BLaER1 treated with 17β-estradiol and CSF1 and Interleukin-3, amounts not matched to agents 10 nM and 100 nM (cell line): ENCODE measurements around the gene TANGO2.

Experiments used
- H3K27ac ChIP-seq, 11 experiments: shearing (Covaris generic); formaldehyde crosslinking; 2 replicates each; pipeline ENCODE4 v1.8.1; 2022
- H3K27me3 ChIP-seq, 11 experiments: shearing (Covaris generic); formaldehyde crosslinking; 2 replicates each; pipeline ENCODE4 v1.8.1; 2022
- H3K36me3 ChIP-seq, 11 experiments: shearing (Covaris generic); formaldehyde crosslinking; 2 replicates each; pipeline ENCODE4 v1.8.1; 2022
- H3K4me1 ChIP-seq, 10 experiments: shearing (Covaris generic); formaldehyde crosslinking; 2 replicates each; pipeline ENCODE4 v1.8.1; 2022
- H3K4me2 ChIP-seq, 11 experiments: shearing (Covaris generic); formaldehyde crosslinking; 2 replicates each; pipeline ENCODE4 v1.8.1; 2022
- H3K4me3 ChIP-seq, 10 experiments: shearing (Covaris generic); formaldehyde crosslinking; 2 replicates each; pipeline ENCODE4 v1.8.1; 2022
- H3K9ac ChIP-seq, 11 experiments: shearing (Covaris generic); formaldehyde crosslinking; 2 replicates each; pipeline ENCODE4 v1.8.1; 2022
- H3K9me3 ChIP-seq, 11 experiments: shearing (Covaris generic); formaldehyde crosslinking; replicated peaks in 1 of 11; 2 replicates each; pipeline ENCODE4 v1.8.1; 2022
- H4K20me1 ChIP-seq, 11 experiments: shearing (Covaris generic); formaldehyde crosslinking; 2 replicates each; pipeline ENCODE4 v1.8.1; 2022
- Cebpa-rat ChIP-seq, 11 experiments: shearing (Covaris generic); IDR thresholded peaks; 2 replicates each; pipeline ENCODE4 v1.8.1; 2022

The TANGO2 gene

GRCh38 chr22:20055654-20056053 is 34.7 kb downstream of the TANGO2 start:
- no peak for TF ChIP-seq Cebpa-rat (IDR thresholded peaks at IDR 0.05)
- Histone ChIP-seq H3K27ac (peak overlapping the region in 3 of 11 experiments; percentile 23 to 44 (median 37); a peak in 3 of 22 replicates), H3K4me1 (peaks cover 23 to 68% (median 55%) of the 10 kb centered on the region in 10 experiments)

GRCh38 chr22:20056161-20056560 is 35.3 kb downstream of the TANGO2 start:
- Histone ChIP-seq H3K36me3 (peaks cover 18 to 99% (median 83%) of the 10 kb centered on the region in 11 experiments), H3K4me2 (peak overlapping the region in 9 of 11 experiments; percentile 48 to 96 (median 92); a peak in 18 of 22 replicates), H3K9me3 (no peaks in the 10 kb centered on the region), H3K9ac (peak overlapping the region in 5 of 11 experiments; percentile 21 to 51 (median 36); a peak in 8 of 22 replicates), H3K27me3 (no peaks in the 10 kb centered on the region), H3K27ac (peak overlapping the region in 3 of 11 experiments; percentile 23 to 44 (median 37); a peak in 5 of 22 replicates), H3K4me3 (no peak overlapping the region), H4K20me1 (peaks cover 0 to 98% (median 0%) of the 10 kb centered on the region in 11 experiments; a peak in 9 of 22 replicates), H3K4me1 (peaks cover 23 to 68% (median 55%) of the 10 kb centered on the region in 10 experiments)
- TF ChIP-seq Cebpa-rat (IDR thresholded peaks at IDR 0.05), result no peak

More at GRCh38 chr22:20055654-20056053, 34.7 kb downstream of the TANGO2 start:
- Histone ChIP-seq H3K27me3 (no peaks in the 10 kb centered on the region), H3K9ac (peak overlapping the region in 4 of 11 experiments; percentile 21 to 51 (median 30); a peak in 5 of 22 replicates), H3K4me3 (no peak overlapping the region), H4K20me1 (peaks cover 0 to 98% (median 0%) of the 10 kb centered on the region in 11 experiments; a peak in 9 of 22 replicates), H3K4me2 (peak overlapping the region in 9 of 11 experiments; percentile 48 to 96 (median 92); a peak in 18 of 22 replicates), H3K9me3 (no peaks in the 10 kb centered on the region), H3K36me3 (peaks cover 17 to 99% (median 82%) of the 10 kb centered on the region in 11 experiments)

GRCh38 chr22:20056696-20057386 is 35.9 kb downstream of the TANGO2 start:
- TF ChIP-seq Cebpa-rat (IDR thresholded peaks at IDR 0.05), result no peak
- H3K4me2 ChIP-seq, result peak overlapping the region in 9 of 11 experiments; percentile 48 to 96 (median 92); a peak in 16 of 22 replicates
- H4K20me1 ChIP-seq, result peaks cover 0 to 98% (median 0%) of the 10 kb centered on the region in 11 experiments; a peak in 9 of 22 replicates
- H3K4me1 ChIP-seq, result peaks cover 22 to 68% (median 55%) of the 10 kb centered on the region in 10 experiments
- no peak overlapping the region for H3K4me3 ChIP-seq
- peak overlapping the region in 4 of 11 experiments; percentile 19 to 44 (median 30); a peak in 4 of 22 replicates for H3K27ac ChIP-seq
- H3K36me3 ChIP-seq, result peaks cover 25 to 100% (median 83%) of the 10 kb centered on the region in 11 experiments
- H3K27me3 ChIP-seq, result no peaks in the 10 kb centered on the region
- no peaks in the 10 kb centered on the region for H3K9me3 ChIP-seq
- peak overlapping the region in 4 of 11 experiments; percentile 8 to 51 (median 42); a peak in 5 of 22 replicates for H3K9ac ChIP-seq

- no peak for TF ChIP-seq Cebpa-rat (IDR thresholded peaks at IDR 0.05)
- H3K9ac ChIP-seq, result no peak overlapping the region
- peaks cover 34 to 100% (median 84%) of the 10 kb centered on the region in 11 experiments for H3K36me3 ChIP-seq
- 0 out of 22 replicates have a peak overlapping the region, but pooled peaks of 3 of the 11 experiments have one; percentile 9 to 44 (median 19) for H3K27ac ChIP-seq
- no peaks in the 10 kb centered on the region for H3K9me3 ChIP-seq
- H3K4me2 ChIP-seq, result peak overlapping the region in 3 of 11 experiments; percentile 76 to 95 (median 92); a peak in 4 of 22 replicates
- H3K27me3 ChIP-seq, result no peaks in the 10 kb centered on the region
- H4K20me1 ChIP-seq, result peaks cover 0 to 98% (median 0%) of the 10 kb centered on the region in 11 experiments; a peak in 8 of 22 replicates
- H3K4me3 ChIP-seq, result no peak overlapping the region
- H3K4me1 ChIP-seq, result peaks cover 15 to 60% (median 47%) of the 10 kb centered on the region in 10 experiments
These were observed 36.8 kb downstream of the TANGO2 start for GRCh38 chr22:20057596-20058268.

- no peak overlapping the region for H3K4me2 ChIP-seq
- no peak overlapping the region for H3K4me3 ChIP-seq
- H3K27ac ChIP-seq, result no peak overlapping the region
- H3K9ac ChIP-seq, result no peak overlapping the region
- peaks cover under 1 to 51% (median 33%) of the 10 kb centered on the region in 10 experiments; a peak in 19 of 20 replicates for H3K4me1 ChIP-seq
- peaks cover 0 to 97% (median 4%) of the 10 kb centered on the region in 11 experiments; a peak in 6 of 22 replicates for H4K20me1 ChIP-seq
- H3K27me3 ChIP-seq, result no peaks in the 10 kb centered on the region
- H3K9me3 ChIP-seq, result no peaks in the 10 kb centered on the region
- TF ChIP-seq Cebpa-rat (IDR thresholded peaks at IDR 0.05), result no peak
- H3K36me3 ChIP-seq, result peaks cover 45 to 100% (median 89%) of the 10 kb centered on the region in 11 experiments
These were observed 38.3 kb downstream of the TANGO2 start for GRCh38 chr22:20058989-20059770.

- H3K27me3 ChIP-seq, result no peaks in the 10 kb centered on the region
- no peak for TF ChIP-seq Cebpa-rat (IDR thresholded peaks at IDR 0.05)
- H3K4me2 ChIP-seq, result no peak overlapping the region
- H3K36me3 ChIP-seq, result peaks cover 45 to 99% (median 88%) of the 10 kb centered on the region in 11 experiments
- no peak overlapping the region for H3K9ac ChIP-seq
- H3K4me1 ChIP-seq, result peaks cover 0 to 34% (median 16%) of the 10 kb centered on the region in 10 experiments; a peak in 18 of 20 replicates
- no peaks in the 10 kb centered on the region for H3K9me3 ChIP-seq
- H4K20me1 ChIP-seq, result peaks cover 0 to 82% (median 4%) of the 10 kb centered on the region in 11 experiments; a peak in 5 of 22 replicates
- H3K4me3 ChIP-seq, result no peak overlapping the region
- H3K27ac ChIP-seq, result no peak overlapping the region
These were observed 40.0 kb downstream of the TANGO2 start for GRCh38 chr22:20060700-20061480.

GRCh38 chr22:20061481-20061861 is 40.6 kb downstream of the TANGO2 start:
- H3K9me3 ChIP-seq, result no peaks in the 10 kb centered on the region
- H3K4me3 ChIP-seq, result no peak overlapping the region
- H4K20me1 ChIP-seq, result peaks cover 0 to 79% (median 4%) of the 10 kb centered on the region in 11 experiments; a peak in 5 of 22 replicates
- no peaks in the 10 kb centered on the region for H3K27me3 ChIP-seq
- H3K4me2 ChIP-seq, result no peak overlapping the region
- peaks cover 45 to 99% (median 82%) of the 10 kb centered on the region in 11 experiments for H3K36me3 ChIP-seq
- peaks cover 0 to 28% (median 10%) of the 10 kb centered on the region in 10 experiments; a peak in 17 of 20 replicates for H3K4me1 ChIP-seq
- no peak overlapping the region for H3K9ac ChIP-seq
- no peak for TF ChIP-seq Cebpa-rat (IDR thresholded peaks at IDR 0.05)
- H3K27ac ChIP-seq, result 0 out of 22 replicates have a peak overlapping the region, but pooled peaks of 1 of the 11 experiments have one; percentile 19
